Measurements from ENCODE around the gene KSR2. TPM values are rescaled to one million over a fixed set of nuclear protein-coding genes. Genes with fewer than 3 reads are reported as not detected.

The KSR2 gene
- total RNA-seq, 1 donor: under 0.01 TPM

DNA sequence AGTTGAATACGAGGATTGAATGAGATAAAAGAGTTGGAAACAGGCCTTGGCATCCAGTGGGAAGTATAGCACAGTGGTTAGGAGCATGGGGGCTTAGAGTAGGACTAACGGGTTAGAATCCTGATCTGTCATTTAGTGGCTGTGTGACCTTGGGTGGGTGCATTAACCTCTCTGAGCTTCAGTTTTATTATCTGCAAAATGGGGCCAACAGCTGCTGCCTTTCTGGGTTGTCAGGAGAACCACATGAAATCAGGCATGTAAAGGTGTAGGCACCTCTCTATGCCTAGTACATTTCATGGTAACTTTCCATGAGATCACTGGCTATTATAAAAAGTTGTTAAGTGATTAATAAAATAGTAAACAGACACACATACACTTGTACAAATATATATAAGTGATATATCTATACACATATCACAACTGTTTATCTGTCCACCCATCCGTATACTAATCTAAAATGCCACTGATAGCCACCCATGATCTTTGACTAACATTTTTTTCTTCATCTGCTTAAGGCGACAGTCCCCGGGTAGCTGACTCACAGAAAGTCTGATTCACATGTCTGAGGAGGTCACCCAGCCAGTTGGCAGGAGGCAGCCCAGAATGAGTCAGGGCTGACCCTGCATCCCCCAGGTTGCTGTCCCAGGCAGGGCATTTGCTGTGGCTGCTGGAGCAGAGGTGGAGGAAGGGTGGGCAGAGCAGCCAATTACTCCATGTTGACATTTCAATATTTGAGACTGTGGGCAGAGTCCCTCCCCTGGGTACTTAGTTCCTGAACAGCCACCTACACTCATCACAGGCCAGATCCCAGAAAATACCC is 481.7 kb downstream of the KSR2 start:
- no peak overlapping the region for H3K4me3 ChIP-seq (ENCODE audit: low read depth, low read length)
- no peak for DNase-seq (ENCODE audit: low read depth)
- TF ChIP-seq CTCF (IDR thresholded peaks at IDR 0.05; ENCODE audit: insufficient read depth, low read length): no peak

DNA sequence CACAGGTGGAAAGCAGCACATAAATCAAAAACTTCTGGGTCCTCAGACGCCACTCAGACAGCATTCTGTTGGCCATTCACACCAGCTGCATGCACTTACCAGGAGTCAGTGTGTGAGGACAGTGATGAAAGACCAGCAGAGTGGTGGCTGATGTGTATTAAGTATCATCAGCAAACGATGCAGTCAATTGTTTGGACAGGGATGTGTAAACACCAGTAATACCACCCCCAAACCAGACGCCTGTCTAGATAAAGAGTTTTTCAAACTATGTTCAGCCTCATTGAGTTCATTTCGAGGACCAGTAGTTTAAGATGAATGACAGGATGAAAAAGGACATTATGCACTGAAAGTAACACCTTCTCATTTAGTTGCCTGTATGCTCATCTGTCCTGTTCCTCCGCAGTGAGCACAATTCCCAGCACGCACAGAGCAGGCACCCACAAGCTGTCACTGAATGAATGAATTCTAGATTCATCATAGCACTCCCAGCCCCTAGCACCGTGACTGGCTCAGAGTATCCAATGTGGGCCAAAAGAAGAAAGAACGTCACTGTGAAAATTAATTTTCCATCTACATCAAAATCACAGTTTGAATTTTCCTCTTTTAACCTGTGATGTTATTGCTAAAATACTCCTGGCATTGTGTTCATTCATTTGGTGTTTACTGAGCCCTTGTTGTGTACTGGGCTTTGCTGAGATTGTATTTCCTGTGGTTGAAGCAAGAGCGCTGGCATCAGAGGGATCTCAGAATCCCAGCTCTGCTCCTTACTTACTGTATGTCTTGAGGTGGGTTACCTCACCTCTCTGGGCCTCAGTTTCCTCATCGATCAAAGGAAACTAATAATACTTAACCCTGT is 482.6 kb downstream of the KSR2 start:
- no peak for DNase-seq (ENCODE audit: low read depth)
- no peak for TF ChIP-seq CTCF (IDR thresholded peaks at IDR 0.05; ENCODE audit: insufficient read depth, low read length)
- H3K4me3 ChIP-seq (ENCODE audit: low read depth, low read length): no peak overlapping the region

GRCh38 chr12:117484901-117485300 is 483.9 kb downstream of the KSR2 start:
- TF ChIP-seq CTCF (IDR thresholded peaks at IDR 0.05; ENCODE audit: insufficient read depth, low read length): no peak
- H3K4me3 ChIP-seq (ENCODE audit: low read depth, low read length): no peak overlapping the region
- DNase-seq (ENCODE audit: low read depth): no peak

DNA sequence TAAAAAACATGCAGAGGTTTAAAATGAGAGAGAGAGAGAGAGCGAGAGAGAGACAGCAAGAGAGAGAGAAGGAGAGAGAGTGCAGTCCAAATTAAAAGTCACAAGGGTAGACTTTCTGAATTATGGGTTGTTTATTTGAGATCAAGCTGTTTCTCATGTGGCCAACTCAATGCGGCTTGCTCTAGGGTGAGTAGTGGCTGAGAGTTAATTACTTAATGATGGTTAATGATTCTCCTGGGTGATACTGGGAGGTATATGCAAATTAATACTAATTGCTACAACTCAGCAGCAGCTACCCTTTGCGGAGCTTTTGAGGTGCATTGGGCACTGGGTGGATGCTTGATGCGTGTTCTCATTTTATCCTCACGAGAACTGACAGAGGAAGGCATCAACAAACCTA is 485.3 kb downstream of the KSR2 start:
- no peak overlapping the region for H3K4me3 ChIP-seq (ENCODE audit: low read depth, low read length)
- no peak for TF ChIP-seq CTCF (IDR thresholded peaks at IDR 0.05; ENCODE audit: insufficient read depth, low read length)
- no peak for DNase-seq (ENCODE audit: low read depth)

DNA sequence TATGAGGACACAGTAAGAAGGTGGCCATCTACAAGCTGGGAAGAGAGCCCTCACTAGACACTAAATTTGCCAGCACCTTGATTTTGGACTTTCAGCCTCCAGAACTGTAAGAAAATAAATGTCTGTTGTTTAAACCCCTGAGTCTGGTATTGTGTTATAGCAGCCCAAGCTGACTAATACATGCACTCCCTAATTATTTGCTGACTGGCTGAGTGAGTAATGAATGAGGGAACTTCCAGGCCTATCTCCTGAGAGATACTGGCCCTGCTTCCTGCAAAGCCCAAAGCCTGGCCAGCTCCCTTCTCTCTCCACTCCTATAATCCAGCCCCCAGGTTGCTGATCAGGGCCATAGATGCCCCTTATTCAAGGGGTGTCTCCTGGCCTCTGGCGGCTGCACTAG is 487.3 kb downstream of the KSR2 start:
- no peak for TF ChIP-seq CTCF (IDR thresholded peaks at IDR 0.05; ENCODE audit: insufficient read depth, low read length)
- no peak overlapping the region for H3K4me3 ChIP-seq (ENCODE audit: low read depth, low read length)
- no peak for DNase-seq (ENCODE audit: low read depth)

DNA sequence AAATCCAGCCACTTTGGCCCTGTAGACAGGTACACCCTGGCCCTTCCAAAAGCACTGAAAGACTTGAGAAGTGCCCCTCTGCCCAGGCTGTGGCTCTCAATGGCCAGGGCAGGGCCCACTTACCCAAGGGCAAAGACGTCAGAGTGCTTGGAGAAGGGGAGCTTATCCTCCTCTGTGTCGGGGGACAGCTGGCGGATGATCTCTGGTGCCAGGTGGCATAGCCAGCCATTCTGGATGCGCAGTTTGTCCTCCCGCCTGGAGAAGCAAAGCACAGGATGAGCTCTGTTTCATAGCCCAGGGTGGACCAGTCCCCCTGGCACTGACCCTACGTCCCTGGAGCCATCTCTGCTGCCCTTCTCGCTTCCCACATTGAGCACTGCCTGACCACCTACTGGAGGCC is 492.4 kb downstream of the KSR2 start:
- no peak for TF ChIP-seq CTCF (IDR thresholded peaks at IDR 0.05; ENCODE audit: insufficient read depth, low read length)
- no peak overlapping the region for H3K4me3 ChIP-seq (ENCODE audit: low read depth, low read length)
- no peak for DNase-seq (ENCODE audit: low read depth)
